Omental fat pad (tissue), 4 donors: ENCODE results near the gene LRP1. TPM values are rescaled to one million over a fixed set of nuclear protein-coding genes. Genes with fewer than 3 reads are reported as not detected.

Experiments
- ATAC-seq: fragments of 150-250 bp; one replicate; pipeline ENCODE4 v1.9.1; 2016; ENCODE audit warnings: mild to moderate bottlenecking, moderate library complexity; ENCODE audit not compliant: low FRiP score
- DNase-seq: peaks from one replicate; pipeline ENCODE4 v3.0.0-alpha.2; 2019; ENCODE audit warnings: low spot score
- CTCF ChIP-seq, 3 donors: fragments of 450-650 bp; IDR thresholded peaks; one replicate each; pipeline ENCODE4 v1.5.1; 2016 to 2017; ENCODE audit warnings: antibody characterized with exemption in 3 of 3, mild to moderate bottlenecking in 3 of 3, moderate library complexity in 2 of 3
- total RNA-seq, 4 donors: library from RNA; depleted of rRNA; stranded (reverse); fragments of >200 nt; gene quantifications; one replicate each; pipeline ENCODE4 v1.1.0, GENCODE V29; 2016

The LRP1 gene
- total RNA-seq, 4 donors from 2014 or later, result 312 to 592 (median 571) TPM

- DNase-seq, result no peak
- TF ChIP-seq CTCF (IDR thresholded peaks at IDR 0.05), result no peak
- no peak for ATAC-seq
Observed at GRCh38 chr12:57241402-57242310, 113.4 kb downstream of the LRP1 start.

DNA sequence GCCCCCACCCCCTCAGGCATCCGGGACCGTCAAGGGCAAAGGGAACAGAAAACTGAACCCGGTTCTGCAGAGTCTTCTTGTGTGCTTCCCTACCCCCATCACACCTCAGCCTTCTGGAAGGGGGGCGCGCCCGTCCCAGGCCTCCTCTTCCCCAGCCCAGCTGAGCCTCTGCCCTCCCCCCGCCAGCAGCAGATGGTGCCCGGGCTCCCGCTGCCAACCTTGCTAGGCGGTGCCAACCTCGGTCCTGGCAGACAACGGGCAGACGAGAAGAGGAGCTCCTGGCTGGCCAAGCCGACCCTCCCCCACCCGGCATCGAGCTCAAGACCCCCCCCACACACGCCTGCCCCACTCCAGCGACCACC lies 114.0 kb downstream of the LRP1 start:
- ATAC-seq (no peak), DNase-seq (no peak)
- TF ChIP-seq CTCF (IDR thresholded peaks at IDR 0.05), result no peak

DNA sequence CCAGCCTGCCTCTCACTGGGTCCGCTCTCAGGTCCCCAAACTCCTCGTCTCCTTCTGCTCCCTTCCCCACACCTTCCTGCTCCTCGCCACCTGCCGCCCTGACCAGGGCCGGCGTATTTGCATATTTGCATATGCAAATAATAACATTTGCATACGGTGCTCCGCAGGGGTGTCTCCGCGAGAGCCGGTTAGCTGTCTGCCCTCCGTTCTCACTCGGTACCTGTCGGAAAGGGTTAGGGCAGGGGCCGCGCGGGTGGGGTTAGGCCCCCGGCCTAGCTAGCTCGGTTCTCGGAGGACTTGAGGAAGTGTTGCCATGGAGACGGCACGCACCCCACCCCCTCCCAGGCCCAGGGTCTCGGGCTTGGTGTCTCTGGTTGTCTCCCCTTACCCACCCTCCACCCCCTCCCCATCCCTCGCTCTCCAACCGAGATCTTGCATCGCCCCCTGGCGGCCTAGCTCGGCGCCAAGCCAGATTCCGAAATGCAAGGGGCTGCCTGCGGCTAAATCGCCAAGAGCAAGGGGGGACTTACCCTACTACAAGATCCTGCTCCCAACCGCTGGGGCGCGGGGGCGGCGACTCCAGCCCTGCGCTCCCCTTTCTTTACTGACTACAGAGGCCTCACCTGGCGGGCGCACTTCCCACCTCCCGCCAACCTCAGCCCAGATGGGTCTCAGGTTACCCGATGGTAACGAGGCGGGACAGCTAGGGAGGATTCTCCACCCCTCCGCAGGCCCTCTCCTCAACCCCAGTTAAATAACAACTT lies 114.6 kb downstream of the LRP1 start:
- ATAC-seq (no peak), DNase-seq (no peak)
- TF ChIP-seq CTCF (IDR thresholded peaks at IDR 0.05), result no peak

GRCh38 chr12:57243521-57244311 lies 115.4 kb downstream of the LRP1 start:
- peak in 2 of 3 donors; percentile 12 to 56 for TF ChIP-seq CTCF (IDR thresholded peaks at IDR 0.05)
- peak; percentile 71 for DNase-seq
- no peak for ATAC-seq

DNA sequence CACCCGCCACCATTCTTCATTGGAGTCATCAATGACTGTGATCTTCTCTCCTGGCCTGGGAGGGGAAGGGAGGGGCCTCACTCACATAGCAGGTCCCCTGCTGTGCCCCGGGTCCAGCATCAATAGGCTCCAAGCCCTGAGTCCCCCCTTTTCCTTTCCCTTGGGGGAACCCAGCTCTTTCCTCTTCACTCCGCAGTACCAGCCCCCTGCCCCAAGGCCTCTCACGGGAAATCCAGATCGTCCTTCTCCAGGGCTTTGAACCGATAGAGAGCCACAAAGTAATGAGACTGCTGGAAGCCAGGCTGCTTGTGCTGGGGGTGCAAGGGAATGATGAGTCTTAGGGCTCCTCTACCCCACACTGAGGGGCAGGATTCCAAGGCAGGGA lies 116.0 kb downstream of the LRP1 start:
- no peak for TF ChIP-seq CTCF (IDR thresholded peaks at IDR 0.05)
- no peak for ATAC-seq
- DNase-seq, result no peak

- ATAC-seq (no peak), DNase-seq (no peak)
- TF ChIP-seq CTCF (IDR thresholded peaks at IDR 0.05), result no peak
Observed at GRCh38 chr12:57247041-57247440, 118.8 kb downstream of the LRP1 start.
